Lung (tissue), 12 donors: ENCODE data around the gene OR2S2. TPM values are rescaled to one million over a fixed set of nuclear protein-coding genes. Genes with fewer than 3 reads are reported as not detected.

Experiments
- ATAC-seq: fragments of 200-7000 bp; cut with Tn5 transposase; one replicate; pipeline ENCODE4 v1.9.1; 2020; ENCODE audit warnings: moderate number of reproducible peaks; ENCODE audit not compliant: insufficient read depth, low FRiP score
- DNase-seq, 3 donors: peaks; one replicate each; pipeline ENCODE4 v3.0.0-alpha.2; 2013 to 2017
- H3K27ac ChIP-seq, 2 donors: one replicate each; pipeline ENCODE4 v1.5.1; 2013; ENCODE audit warnings: mild to moderate bottlenecking in 2 of 2, moderate library complexity in 2 of 2, control low read depth in 1 of 2, inconsistent platforms in 1 of 2, low read depth in 1 of 2, low read length in 1 of 2
- H3K27me3 ChIP-seq, 3 donors: one replicate each; pipeline ENCODE4 v1.5.1; 2013; ENCODE audit warnings: low read length in 2 of 3; ENCODE audit not compliant: control insufficient read depth in 3 of 3, insufficient read depth in 3 of 3
- H3K36me3 ChIP-seq, 4 donors: one replicate each; pipeline ENCODE4 v1.5.1; 2013; ENCODE audit warnings: low read length in 4 of 4, mild to moderate bottlenecking in 1 of 4, moderate library complexity in 1 of 4; ENCODE audit not compliant: control insufficient read depth in 4 of 4, insufficient read depth in 4 of 4
- H3K4me1 ChIP-seq, 5 donors: one replicate each; pipeline ENCODE4 v1.5.1; 2013; ENCODE audit warnings: low read length in 5 of 5, mild to moderate bottlenecking in 2 of 5, moderate library complexity in 1 of 5; ENCODE audit not compliant: control insufficient read depth in 5 of 5, insufficient read depth in 5 of 5
- H3K4me3 ChIP-seq: one replicate; pipeline ENCODE4 v1.5.1; 2013; ENCODE audit warnings: mild to moderate bottlenecking, control low read depth, moderate library complexity
- H3K9ac ChIP-seq, 2 donors: one replicate each; pipeline ENCODE4 v1.5.1; 2013; ENCODE audit warnings: low read length in 2 of 2, control low read depth in 1 of 2; ENCODE audit not compliant: insufficient read depth in 1 of 2
- H3K9me3 ChIP-seq, 4 donors: one replicate each; pipeline ENCODE4 v1.5.1; 2013; ENCODE audit warnings: low read length in 3 of 4, mild to moderate bottlenecking in 1 of 4, moderate library complexity in 1 of 4; ENCODE audit not compliant: control insufficient read depth in 4 of 4, insufficient read depth in 3 of 4
- WGBS, 2 donors: extraction: QIAGEN DNeasy Blood & Tissue Kit; methylation state at CpG; one replicate each; pipeline ENCODE4 v1.1.7; 2013; 5-methylcytosine and 5-hydroxymethylcytosine counted together
- polyA plus RNA-seq, 2 donors: library from polyadenylated mRNA; stranded (reverse); fragments of 200-250 nt; gene quantifications; one replicate each; pipeline ENCODE4 v1.2.1, GENCODE V29; 2013
- total RNA-seq, 2 donors: library from RNA; depleted of rRNA in 1 of 2; stranded (reverse); fragments of >200 nt in 1 of 2; gene quantifications; one replicate each; pipeline ENCODE4 v1.2.1, GENCODE V29; 2014 to 2021
- TF ChIP-seq, protein P1 (sequence below): IDR thresholded peaks from 2 replicates; pipeline ENCODE4 v1.5.1; 2012; ENCODE audit warnings: mild to moderate bottlenecking; ENCODE audit errors: control extremely low read depth, extremely low read depth
- donor health status: control.
- donor health status: control.
- donor health status: Bipolar disorder and iron deficiency.
- donor health status: healthy.
- donor health status: DM: yes; HTN: yes; CAD: no.

OR2S2 gene
- total and polyA plus RNA-seq, 4 donors = not detected

DNA sequence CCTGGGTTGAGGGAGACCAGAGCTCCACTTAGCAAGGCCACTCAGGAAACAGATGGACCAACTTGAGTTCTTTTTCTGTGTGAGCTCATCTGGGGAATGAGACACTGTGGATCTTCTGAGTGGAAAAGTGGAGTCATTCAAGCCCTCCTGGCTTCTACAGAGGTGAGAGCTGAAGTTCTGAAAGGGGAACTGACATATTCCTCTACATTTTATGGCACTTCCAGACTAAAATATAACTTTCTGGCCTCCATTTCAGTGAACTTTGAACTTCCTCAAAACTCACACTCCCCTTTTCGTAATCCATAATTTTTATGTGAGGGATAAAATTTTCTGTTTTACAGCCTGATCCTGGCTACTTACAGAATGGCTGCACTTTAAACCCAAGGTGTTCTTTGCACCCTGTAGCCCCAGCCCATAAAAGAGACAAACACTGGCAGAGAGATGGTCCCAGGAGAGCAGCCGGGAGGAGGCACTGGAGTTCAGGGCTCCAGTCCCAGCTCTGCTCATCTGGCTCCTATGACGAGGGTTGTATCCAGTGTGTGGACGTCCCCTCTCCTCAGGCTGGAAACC is 37.8 kb downstream of the OR2S2 start:
- Histone ChIP-seq H3K36me3 (no peaks in the 10 kb centered on the region), H3K4me1 (peaks cover 0 to 12% (median 0%) of the 10 kb centered on the region in 5 donors), H3K4me3 (no peak overlapping the region), H3K27ac (peak overlapping the region in 1 of 2 donors; percentile 63), H3K9me3 (peaks cover 0 to 1% (median 0%) of the 10 kb centered on the region in 4 donors), H3K27me3 (no peaks in the 10 kb centered on the region), H3K9ac (no peak overlapping the region)
- DNase-seq (no peak), ATAC-seq (no peak)
- 82 to 85% methylated on average over 4 of the region's 4 CpGs for WGBS, 2 donors
- TF ChIP-seq, protein P1, sequence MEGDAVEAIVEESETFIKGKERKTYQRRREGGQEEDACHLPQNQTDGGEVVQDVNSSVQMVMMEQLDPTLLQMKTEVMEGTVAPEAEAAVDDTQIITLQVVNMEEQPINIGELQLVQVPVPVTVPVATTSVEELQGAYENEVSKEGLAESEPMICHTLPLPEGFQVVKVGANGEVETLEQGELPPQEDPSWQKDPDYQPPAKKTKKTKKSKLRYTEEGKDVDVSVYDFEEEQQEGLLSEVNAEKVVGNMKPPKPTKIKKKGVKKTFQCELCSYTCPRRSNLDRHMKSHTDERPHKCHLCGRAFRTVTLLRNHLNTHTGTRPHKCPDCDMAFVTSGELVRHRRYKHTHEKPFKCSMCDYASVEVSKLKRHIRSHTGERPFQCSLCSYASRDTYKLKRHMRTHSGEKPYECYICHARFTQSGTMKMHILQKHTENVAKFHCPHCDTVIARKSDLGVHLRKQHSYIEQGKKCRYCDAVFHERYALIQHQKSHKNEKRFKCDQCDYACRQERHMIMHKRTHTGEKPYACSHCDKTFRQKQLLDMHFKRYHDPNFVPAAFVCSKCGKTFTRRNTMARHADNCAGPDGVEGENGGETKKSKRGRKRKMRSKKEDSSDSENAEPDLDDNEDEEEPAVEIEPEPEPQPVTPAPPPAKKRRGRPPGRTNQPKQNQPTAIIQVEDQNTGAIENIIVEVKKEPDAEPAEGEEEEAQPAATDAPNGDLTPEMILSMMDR = no peak

DNA sequence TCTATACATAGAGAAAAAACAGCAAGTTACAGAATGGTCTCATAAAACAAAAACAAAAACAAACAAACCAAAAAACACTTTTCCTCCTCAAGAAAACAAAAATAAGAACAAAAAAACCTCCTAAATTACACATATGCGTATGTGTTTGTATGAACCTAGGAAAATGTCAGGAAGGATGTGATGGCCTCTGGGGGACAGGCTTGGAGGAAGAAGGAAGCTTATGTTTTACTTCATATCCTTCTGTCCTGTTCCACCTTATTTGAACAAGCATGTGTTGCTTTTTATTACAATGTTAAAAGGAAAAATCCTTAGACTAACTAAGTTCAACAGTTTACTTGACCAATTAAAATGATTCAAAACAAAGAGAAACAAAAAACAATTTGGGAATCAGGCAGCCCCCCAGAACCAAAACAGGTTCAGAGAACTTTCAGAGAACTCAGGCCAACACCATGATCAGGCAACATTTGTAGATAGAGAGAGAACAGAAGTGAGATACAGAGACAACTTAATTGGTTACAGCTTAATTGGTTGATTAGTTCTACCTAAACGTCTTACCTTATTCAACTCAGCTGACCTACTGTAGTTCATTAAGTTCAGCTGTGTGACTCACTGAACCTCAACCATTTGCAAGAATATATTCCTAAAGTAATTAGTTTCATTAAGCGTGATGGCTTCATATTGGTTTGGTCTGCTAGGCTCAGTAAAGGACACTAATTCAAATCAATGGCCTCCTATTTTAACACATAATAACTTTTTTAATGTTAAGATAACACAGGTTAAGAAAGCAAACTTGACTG is 38.5 kb downstream of the OR2S2 start:
- Histone ChIP-seq H3K4me1 (peaks cover 0 to 12% (median 0%) of the 10 kb centered on the region in 5 donors), H3K9ac (no peak overlapping the region), H3K27me3 (no peaks in the 10 kb centered on the region), H3K36me3 (no peaks in the 10 kb centered on the region), H3K27ac (peak overlapping the region in 1 of 2 donors; percentile 77), H3K4me3 (no peak overlapping the region), H3K9me3 (no peaks in the 10 kb centered on the region)
- TF ChIP-seq, protein P1 = no peak
- ATAC-seq = no peak
- DNase-seq = no peak
- WGBS, 2 donors = 75 to 78% methylated on average over 3 of the region's 3 CpGs

DNA sequence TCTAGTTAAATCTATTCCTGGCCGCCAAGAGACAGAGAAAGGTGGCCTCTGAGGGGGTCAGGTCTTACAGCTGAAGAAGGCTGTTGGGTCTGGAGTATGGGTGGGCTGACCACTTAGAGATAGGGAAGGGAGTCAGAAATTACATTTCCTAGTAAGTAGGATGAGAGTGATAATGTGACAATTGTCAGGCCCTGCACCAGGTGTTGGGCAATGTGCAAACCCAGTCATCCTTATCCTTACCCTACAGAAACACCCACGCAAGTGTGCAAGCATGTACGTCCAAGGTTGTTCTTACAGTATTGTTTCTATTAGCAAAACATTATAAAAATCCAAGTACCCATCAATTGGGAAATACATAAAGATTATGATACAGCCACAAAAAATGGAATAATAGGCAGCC is 39.2 kb downstream of the OR2S2 start:
- TF ChIP-seq, protein P1 = no peak
- Histone ChIP-seq H3K27ac (peak overlapping the region in 1 of 2 donors; percentile 77), H3K9me3 (no peaks in the 10 kb centered on the region), H3K4me3 (no peak overlapping the region), H3K36me3 (no peaks in the 10 kb centered on the region), H3K9ac (no peak overlapping the region), H3K4me1 (peaks cover 0 to 10% (median 0%) of the 10 kb centered on the region in 5 donors), H3K27me3 (no peaks in the 10 kb centered on the region)
- WGBS, 2 donors = 93 to 98% methylated on average over 3 of the region's 3 CpGs
- DNase-seq (no peak), ATAC-seq (no peak)
